Left renal pelvis (tissue), 4 donors: Measurements from ENCODE around the gene NBAS. TPM values are rescaled to one million over a fixed set of nuclear protein-coding genes. Genes with fewer than 3 reads are reported as not detected.
"Not testable (repeated sequence)": the region's sequence is repeated elsewhere in the genome, so short reads cannot be mapped to it uniquely, and the experiment has no call there.

ENCODE experiments used
- DNase-seq, 4 donors: peaks; one replicate each; pipeline ENCODE4 v3.0.0-alpha.2; 2013; ENCODE audit warnings: low read depth in 4 of 4, low spot score in 3 of 4
- polyA plus RNA-seq, 4 donors: library from polyadenylated mRNA; unstranded; fragments of 120-200 nt; gene quantifications; one replicate each; pipeline ENCODE4 v1.2.1, GENCODE V29; 2013; ENCODE audit not compliant: insufficient read length in 4 of 4

NBAS gene
- polyA plus RNA-seq, 4 donors, result 52.2 to 64.1 (median 61.2) TPM

DNA sequence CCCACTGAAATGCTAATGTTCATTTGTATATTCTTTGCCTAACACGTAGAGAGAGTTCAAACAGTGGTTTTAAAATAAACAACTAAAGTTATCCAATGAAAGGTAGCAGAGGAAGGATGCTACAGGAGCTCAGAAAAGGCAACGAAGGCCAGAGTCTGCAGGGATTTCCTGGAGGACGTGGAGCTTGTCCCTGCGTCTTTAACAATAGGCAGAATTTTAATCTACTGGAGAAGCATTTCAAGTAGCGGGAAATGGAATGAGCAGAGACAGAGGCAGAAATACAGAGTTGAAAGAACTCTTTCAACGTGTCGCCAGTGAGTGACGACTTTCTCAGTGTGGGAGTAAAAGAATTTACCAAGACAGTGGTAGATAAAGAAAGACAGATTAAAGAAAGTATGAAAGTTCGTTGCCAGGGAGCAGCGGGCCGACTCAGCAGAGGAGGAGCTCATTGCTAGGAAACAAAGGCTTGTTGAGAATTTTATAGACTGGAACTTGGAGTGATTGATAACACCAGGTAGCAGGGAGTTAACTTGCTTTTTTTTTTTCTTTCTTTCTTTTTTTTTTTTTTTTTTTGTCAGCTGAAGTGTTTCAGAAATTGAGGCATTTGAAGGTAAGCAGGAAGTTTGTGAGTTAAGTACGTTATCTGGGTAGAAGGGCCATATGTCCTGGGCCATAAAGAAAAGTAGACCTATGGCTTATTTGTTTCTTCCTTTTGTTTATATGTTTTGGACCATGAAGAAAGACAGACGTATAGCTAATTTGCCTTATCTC, 625 bp upstream of the NBAS start:
- peak; percentile 68 to 84 (median 73) for DNase-seq

DNA sequence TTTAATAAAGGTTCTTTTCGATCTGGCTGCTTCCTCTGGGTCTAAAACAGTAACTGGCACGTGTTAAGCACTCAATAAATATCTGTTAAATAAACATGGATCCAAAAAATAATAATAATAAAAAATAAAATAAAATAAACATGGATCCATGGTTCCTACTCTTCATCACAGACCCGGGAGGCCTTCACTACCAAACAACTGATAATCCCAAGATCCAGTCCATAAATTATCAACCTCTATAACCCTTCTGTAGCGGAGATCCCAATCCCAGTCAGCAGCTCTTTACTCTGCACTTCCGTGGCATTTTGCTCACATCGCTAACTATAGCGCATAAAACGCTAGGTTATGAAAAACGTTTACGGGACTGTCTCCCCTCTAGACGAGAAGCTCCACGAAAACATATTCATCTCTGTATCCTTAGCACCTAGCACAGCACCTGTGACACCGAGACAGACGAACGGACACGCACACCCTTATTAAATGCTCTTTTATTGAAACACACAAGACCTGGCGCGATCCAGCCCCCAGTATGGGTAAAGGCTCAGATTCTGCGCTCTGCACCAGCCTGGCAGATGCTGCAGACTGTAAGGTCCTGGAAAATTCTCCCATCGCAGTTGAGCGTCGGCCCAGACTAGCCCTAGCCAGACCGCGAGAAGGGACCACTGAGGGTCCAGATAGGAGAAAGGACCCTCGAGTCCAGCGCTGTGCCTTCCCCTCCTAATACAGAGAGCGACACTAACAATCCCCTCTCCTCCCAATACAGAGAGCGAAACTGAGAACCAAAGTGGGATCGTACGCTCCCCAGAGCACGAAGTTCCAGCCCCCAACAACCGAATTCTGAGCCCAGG, 770 bp downstream of the NBAS start:
- DNase-seq, result peak in 2 of 4 donors; percentile 33 to 36

DNA sequence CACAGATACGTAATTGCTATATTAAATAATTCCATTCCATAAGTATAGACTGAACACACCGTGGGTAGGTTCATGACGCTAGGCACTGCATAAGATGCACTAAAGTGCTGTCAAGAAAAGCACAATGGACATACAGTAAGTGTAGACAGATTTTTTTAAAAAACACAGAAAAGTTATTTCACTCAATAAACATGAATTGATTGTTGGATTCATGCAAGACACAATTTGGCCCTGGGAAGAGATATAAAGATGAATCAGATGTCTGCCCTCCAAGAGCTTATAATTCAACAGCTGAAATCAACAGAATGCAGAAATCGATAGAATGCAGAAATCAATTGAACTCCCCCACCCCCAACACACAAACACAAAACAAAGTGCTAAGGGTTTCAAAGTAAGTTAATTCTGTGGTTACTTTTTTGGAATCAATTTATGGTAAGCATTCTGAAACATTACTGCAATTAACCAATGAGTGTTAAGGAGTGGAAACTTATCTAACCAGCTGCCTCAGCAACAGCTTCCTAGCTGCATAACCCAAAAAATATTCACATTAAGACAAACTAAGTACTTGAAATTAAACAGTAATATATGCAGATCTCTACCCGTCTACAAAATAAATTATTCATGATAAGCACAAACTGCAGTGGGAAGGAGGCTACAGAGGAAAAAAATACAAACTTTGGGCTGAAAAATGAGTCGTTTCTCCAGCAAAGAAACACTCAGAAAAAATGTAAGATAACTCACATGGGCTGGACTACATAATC, 1.6 kb downstream of the NBAS start:
- DNase-seq, result no peak

DNA sequence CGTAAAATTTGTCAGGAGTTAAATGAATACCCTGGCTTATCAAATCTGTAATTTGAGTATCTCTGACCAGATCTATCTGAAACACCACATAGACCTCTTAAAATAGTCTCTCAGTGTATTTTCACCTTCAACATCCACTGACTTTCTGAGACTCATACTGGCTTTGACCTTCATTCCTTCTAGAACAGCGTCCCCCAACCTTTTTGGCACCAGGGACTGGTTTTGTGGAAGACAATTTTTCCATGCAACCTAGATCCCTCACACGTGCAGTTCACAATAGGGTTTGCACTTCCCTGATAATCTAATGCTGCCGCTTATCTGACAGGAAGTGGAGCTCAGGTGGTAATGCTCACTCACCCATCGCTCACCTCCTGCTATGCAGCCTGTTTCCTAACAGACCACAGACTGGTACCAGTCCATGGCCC, 3.2 kb downstream of the NBAS start:
- DNase-seq, result no peak

DNA sequence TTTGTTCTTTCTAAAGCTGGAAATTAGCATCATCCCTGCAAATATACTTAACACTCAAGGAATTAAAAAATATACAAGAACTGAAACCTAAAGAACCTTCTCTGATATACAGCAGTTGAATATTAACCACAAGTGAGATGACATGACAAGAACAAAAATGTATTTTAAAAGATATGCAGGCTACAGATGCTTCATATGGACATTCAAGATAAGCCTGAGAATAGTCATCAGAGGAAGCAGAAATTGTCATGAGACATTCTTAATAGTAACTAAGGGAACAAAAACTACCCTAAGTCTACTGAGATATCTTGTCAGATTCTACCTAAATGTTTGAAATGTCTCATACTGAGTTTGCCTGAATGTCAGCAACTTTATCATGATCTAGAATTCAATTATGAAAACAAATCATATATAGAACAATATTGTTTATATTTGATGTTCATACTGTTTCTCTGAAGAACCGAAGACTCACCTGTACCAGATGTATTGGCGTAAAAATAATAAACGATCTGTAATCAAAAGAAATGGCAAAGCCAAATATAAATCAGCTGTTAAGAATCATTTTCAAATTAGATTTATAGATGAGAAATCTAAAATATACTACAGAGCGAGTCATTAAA, 4.7 kb downstream of the NBAS start:
- no peak for DNase-seq

DNA sequence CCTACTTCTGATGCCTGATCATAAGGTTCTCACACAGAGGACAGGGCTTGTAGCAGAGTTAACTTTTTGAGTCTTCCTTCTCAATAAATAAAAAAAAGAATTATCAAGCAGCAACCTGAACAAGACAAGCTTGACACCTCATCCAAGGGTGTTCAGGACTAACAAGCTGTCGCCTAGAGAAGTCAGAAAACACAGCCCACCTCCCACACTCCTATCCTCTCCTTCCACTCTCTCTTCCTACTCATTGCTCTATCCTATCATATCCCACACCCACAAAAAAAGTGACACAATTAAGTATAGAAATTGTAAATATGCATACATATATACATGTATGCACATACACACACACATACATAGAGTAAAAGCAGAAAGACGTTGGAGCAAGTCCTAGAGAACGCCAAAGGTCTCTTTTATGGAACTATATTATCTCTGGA, 5.4 kb downstream of the NBAS start:
- DNase-seq, result no peak

DNA sequence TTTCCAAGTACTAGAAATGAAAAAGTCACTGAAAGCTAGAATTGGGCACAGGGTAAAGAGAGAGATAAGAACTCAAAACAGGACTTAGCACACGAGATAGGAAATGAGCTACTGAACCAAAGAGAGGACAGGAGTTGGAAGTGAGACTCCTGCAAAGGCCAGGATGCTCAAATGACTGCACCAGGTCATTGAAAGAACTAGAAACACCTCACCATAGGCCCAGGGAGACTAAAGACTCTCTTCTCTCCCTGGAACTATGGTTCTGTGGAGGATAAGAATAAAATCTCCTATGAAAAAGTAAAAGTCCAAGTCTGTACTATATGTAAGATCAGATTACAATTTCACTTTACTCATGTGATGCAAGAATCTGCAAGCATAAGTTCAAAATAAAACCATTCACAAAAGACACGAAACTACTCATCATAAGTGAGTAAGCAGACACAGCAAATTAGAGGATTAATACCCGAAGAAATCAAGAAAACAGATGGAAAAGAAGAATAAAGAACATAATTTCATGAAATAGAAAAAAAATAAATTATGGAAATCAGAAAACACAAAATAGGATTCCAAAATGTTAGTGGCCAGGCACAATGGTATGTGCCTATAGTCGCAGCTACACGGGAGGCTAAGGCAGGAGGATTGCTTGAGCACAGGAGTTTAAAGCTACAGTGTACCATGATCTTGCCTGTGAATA, 6.5 kb downstream of the NBAS start:
- no peak for DNase-seq

DNA sequence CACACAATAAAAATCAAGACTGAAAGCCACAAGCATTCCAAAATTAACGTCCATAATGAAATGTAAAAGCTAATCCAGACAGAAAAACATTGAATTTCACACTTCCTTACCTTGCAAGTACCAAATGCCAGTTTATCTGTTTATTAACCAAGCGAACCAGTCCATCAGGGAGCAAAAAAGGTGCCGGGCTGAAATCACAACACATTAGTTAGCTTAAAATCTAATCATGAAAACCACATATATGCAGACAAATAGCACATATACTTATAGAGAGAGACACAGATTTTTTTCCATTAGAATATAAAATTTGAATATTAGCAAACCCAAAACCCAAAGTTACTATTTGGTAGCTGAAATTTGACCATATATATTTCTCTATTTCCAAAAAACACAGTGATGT, 7.2 kb downstream of the NBAS start:
- DNase-seq, result no peak

DNA sequence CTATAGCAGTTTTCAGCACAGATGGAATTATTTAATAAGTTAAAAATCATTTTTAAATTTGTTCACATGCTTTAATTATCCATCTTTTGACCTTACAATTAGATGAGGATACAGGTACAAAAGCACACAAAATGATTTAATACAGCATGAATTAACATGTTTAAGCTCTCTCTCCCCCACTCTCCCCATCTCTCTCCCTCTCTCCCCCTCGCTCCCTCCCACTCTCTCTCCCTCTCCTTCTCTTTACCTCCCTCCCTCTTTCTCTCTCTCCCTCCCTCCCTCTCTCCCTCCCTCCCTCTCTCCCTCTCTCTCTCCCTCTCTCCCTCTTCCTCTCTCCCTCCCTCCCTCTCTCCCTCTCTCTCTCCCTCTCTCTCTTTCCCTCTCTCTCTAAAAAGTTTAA, 7.6 kb downstream of the NBAS start:
- no peak for DNase-seq

DNA sequence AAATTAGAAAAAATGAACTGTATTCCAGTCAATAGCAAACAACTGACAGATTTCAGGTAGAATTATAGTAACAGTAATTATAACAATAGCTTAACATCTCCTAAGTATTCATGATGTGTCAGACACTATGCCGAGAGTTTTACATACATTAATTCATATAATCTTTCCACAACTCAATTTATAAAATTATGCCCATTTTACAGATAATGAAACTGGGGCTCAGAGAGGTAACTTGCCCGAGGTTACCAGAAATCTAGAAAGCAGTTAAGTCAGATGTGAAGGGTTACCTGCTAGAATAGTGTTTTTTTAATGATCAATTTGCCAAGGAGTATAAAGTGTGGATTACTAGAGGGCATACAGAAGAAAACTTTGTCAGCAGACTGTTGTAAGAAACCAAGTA, 12.2 kb downstream of the NBAS start:
- DNase-seq, result no peak

DNA sequence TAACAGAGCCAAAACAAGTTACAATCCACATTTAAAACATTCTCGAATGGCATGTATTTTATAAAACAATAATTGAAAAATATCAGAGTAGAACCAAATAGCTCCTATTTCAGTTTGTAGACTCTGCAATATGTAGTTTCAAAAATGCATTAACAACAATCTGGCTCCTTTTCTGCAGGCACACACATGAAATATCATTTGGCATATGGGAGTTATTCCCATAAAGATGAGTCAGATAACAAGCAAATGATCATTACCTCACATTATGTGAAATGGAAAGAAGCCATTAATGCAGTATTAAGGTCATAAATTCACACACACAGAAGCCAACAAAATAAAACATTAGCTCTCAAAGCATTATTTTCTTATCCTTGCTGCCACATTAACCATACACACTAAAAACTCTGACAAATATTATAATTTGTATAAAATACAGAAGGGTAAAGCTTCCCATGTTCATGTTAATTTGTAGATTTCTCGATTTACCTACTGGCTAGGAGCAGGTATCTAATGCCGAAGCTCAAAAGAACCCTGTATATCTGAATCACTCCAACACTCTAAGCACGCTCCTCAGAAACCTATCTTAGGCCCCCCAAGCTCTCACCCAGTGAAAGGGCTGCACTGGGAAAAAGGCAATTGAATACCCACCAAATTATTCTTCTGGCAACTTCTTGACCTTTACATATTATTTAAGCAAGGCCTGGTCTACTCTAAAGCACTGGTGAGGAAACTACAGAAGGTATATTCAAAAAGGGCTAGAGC, 13.8 kb downstream of the NBAS start:
- DNase-seq, result no peak

DNA sequence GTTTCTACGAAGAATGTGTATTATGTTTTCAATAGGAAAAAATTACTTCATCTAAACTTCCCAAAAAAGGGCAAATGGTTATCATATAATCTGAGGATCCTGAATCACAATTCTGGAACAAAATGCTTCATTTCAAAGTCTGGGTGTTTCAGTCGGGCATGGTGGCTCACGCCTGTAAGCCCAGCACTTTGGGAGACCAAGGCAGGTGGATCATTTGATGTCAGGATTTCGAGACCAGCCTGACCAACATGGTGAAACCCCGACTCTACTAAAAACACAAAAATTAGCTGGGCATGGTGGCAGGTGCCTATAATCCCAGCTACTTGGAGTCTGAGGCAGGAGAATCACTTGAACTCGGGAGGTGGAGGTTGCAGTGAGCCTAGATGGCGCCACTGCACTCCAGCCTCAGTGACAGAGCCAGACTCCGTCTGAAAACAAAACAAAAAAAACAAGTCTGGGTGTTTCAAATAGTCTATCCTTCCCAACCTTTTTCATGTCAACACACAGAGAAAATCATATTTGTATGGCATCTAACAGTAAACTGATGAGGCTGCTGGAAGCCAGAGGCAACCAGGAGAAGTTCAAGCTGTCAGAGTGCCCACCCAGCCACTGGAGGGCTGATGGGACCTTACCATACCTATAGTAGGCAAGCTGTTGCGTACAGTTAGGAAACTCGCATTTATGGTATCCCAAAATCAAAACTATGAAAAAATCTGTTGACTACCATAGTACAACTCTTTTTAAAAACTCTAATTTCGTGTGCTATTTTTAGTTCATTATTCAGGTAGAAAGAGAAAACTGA, 14.6 kb downstream of the NBAS start:
- DNase-seq, result no peak

DNA sequence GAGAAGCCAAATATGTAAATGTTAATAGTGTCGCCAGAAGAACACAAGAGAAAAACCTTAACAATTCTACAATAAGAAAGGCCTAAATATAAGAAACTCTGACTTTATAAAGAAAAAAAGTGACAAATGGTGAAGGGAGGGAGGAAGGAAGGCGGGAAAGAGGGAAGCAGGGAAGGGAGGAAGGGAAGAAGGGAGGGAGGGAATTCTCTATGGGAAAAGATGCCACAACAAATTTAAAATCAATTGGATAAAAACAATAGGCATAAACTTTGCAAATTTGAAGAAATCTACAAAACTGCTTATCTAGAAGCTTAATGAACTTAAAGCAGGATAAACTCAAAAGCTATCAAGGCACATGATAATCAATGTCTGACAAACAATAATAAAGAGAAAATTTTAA, 16.9 kb downstream of the NBAS start:
- no peak for DNase-seq

DNA sequence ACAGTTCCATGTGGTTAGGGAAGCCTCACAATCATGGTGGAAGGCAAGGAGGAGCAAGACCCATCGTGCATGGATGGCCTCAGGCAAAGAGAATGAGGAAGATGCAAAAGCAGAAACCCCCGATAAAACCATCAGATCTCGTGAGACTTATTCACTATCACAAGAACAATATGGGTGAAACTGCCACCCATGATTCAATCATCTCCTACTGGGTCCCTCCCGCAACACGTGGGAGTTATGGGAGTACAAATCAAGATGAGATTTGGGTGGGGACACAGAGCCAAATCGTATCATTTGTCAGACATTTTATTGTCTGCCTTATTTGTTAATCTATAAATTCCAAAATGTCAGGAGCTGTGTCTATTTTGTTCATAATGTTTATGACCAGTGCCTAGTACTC, 17.6 kb downstream of the NBAS start:
- no peak for DNase-seq

DNA sequence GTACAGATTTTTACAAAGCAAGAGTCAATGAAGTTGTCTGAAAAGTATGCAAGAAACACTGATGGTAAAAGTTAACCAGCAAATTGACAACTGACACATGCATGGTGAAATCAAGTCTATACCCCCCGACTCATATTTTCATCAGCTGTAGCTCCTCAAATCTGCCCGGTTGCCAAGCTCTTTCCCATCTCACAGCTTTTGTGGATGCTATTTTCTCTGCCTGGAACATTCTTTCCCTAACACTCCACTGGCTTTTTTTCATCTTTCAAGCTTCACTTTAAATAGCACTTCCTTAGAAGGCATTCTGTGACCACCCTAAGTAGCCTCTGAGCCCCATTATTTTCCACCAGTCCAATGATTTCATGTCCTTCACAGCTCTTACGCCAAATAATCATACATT, 18.1 kb downstream of the NBAS start:
- no peak for DNase-seq

DNA sequence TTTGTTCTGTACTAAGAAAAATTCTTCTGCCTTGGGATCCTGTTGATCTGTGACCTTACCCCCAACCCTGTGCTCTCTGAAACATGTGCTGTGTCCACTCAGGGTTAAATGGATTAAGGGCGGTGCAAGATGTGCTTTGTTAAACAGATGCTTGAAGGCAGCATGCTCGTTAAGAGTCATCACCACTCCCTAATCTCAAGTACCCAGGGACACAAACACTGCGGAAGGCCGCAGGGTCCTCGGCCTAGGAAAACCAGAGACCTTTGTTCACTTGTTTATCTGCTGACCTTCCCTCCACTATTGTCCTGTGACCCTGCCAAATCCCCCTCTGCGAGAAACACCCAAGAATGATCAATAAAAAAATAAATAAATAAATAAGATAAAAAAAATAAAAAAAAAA, 18.9 kb downstream of the NBAS start:
- DNase-seq, result not testable (repeated sequence)

DNA sequence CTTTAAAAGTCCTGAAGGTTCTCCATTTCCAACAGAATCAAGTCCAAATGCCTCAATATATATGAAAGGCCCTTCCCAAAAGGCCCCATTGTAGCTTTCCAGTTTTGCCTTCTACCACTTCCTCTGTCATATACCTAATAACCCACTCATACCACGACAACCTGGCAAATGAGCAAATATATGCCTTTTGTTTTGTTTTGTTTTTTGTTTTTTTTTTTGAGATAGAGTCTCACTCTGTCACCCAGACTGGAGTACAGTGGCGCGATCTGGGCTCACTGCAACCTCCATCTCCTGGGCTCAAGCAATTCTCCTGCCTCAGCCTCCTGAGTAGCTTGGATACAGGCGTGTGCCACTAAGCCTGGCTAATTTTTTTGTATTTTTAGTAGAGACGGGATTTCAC, 20.6 kb downstream of the NBAS start:
- DNase-seq, result not testable (repeated sequence)

DNA sequence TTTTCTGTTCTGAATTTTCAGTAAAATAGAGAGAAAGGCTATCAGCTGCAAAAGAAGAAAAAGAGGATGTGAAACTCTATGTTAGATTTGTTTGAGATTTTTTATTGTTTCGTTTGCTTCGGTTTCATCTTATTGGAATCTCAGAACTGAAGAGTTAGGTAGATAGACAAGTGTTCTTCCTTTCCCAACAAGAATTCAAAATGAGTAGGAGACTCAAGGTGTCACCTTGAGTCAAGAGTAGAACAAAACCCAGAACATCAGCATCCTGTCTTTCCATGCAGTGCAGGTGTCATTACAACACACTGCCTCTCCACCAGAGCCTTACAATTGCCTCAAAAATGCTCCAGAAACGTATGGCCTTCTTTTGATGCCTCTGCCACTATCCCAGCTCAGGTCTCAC, 21.1 kb downstream of the NBAS start:
- no peak for DNase-seq

DNA sequence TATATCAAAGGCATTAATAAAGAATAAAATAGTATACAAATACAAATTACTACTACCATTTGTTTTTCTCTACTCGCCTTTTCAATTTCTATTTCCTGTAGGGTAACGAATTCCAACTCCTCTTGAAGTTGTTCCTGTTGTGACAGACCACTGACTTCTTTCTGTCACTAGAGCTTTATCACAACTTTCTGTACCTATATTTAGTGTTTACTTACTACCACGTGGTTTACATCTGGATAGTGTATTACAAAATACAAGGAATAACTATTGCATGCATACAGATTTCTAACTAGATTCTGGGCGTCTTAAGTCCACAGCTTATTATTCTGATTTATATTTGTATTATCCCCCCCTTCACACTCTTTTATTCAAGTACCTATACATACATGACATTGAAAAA, 22.3 kb downstream of the NBAS start:
- DNase-seq, result no peak
